ENCODE measurements around the gene GALNT14. TPM values are rescaled to one million over a fixed set of nuclear protein-coding genes. Genes with fewer than 3 reads are reported as not detected.

GALNT14 gene
- total and polyA plus RNA-seq, 4 donors, result 0.85 to 2.8 (median 2.4) TPM

DNA sequence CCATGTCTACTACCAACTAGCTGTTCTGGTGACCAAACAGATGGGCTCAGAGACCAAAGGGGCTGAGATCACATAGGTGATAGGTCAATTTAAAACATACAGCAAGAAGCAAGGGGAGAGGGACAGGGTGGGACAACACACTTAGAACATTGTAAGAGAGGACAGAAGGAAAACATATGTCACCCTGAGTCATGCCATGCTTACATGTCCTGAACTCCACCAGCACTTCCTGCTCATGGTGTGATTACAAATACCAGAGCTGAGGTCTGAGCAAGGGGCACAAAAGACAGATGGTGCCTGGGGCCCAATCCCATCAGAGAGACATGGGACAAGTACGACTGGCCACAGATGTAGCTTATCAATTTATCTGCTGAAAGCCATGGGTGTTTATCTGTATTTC, 28.7 kb upstream of the GALNT14 start:
- 82 to 83% methylated on average over 1 of the region's 1 CpG for WGBS, 2 donors
- no peaks in the 10 kb centered on the region for H3K4me1 ChIP-seq (ENCODE audit: control insufficient read depth in 5 of 5, insufficient read depth in 5 of 5, low read length in 5 of 5)
- no peak overlapping the region for H3K9ac ChIP-seq (ENCODE audit: insufficient read depth in 1 of 2, low read length in 2 of 2)
- TF ChIP-seq, protein P1, sequence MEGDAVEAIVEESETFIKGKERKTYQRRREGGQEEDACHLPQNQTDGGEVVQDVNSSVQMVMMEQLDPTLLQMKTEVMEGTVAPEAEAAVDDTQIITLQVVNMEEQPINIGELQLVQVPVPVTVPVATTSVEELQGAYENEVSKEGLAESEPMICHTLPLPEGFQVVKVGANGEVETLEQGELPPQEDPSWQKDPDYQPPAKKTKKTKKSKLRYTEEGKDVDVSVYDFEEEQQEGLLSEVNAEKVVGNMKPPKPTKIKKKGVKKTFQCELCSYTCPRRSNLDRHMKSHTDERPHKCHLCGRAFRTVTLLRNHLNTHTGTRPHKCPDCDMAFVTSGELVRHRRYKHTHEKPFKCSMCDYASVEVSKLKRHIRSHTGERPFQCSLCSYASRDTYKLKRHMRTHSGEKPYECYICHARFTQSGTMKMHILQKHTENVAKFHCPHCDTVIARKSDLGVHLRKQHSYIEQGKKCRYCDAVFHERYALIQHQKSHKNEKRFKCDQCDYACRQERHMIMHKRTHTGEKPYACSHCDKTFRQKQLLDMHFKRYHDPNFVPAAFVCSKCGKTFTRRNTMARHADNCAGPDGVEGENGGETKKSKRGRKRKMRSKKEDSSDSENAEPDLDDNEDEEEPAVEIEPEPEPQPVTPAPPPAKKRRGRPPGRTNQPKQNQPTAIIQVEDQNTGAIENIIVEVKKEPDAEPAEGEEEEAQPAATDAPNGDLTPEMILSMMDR (IDR thresholded peaks at IDR 0.05; ENCODE audit: control extremely low read depth, extremely low read depth), result no peak
- H3K4me3 ChIP-seq, result no peak overlapping the region
- H3K9me3 ChIP-seq (ENCODE audit: control insufficient read depth in 4 of 4, insufficient read depth in 3 of 4, low read length in 3 of 4), result no peaks in the 10 kb centered on the region
- no peaks in the 10 kb centered on the region for H3K36me3 ChIP-seq (ENCODE audit: control insufficient read depth in 4 of 4, insufficient read depth in 4 of 4, low read length in 4 of 4)
- ATAC-seq (ENCODE audit: insufficient read depth, low FRiP score) (no peak), DNase-seq (no peak)
- H3K27ac ChIP-seq (ENCODE audit: low read depth in 1 of 2, low read length in 1 of 2), result no peak overlapping the region
- peaks cover 0 to 9% (median 6%) of the 10 kb centered on the region in 3 donors for H3K27me3 ChIP-seq (ENCODE audit: control insufficient read depth in 3 of 3, insufficient read depth in 3 of 3, low read length in 2 of 3)

DNA sequence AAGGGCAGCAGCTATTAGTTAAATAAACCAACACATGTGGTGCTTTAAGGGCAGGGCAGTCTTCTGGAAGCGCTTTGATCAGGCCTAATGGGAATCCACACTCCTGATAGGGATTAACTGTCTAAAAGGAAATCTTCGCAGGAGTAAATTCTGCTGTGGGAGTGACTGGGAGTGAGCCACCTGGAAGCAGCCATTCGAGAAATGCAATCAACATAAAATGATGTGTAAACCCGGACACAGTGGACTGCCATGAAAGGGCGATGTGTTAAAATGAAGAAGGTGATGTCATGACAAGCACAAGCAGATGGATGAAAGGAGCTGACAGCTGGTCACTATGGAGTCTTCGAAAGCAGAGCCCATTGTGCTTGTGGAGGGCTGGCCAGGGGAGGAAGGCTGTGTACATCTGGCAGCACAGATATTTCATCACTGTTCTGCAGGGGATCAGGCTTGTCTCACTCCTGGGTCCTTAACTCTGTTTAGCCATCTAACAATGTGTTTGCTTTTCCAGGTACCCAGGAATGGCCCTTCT, 24.8 kb upstream of the GALNT14 start:
- DNase-seq (no peak), ATAC-seq (ENCODE audit: insufficient read depth, low FRiP score) (no peak)
- TF ChIP-seq, protein P1 (IDR thresholded peaks at IDR 0.05; ENCODE audit: control extremely low read depth, extremely low read depth), result no peak
- Histone ChIP-seq H3K9ac (ENCODE audit: insufficient read depth in 1 of 2, low read length in 2 of 2) (no peak overlapping the region), H3K27me3 (ENCODE audit: control insufficient read depth in 3 of 3, insufficient read depth in 3 of 3, low read length in 2 of 3) (peaks cover 4 to 29% (median 12%) of the 10 kb centered on the region in 3 donors), H3K36me3 (ENCODE audit: control insufficient read depth in 4 of 4, insufficient read depth in 4 of 4, low read length in 4 of 4) (no peaks in the 10 kb centered on the region), H3K27ac (ENCODE audit: low read depth in 1 of 2, low read length in 1 of 2) (no peak overlapping the region), H3K4me3 (no peak overlapping the region), H3K9me3 (ENCODE audit: control insufficient read depth in 4 of 4, insufficient read depth in 3 of 4, low read length in 3 of 4) (no peaks in the 10 kb centered on the region), H3K4me1 (ENCODE audit: control insufficient read depth in 5 of 5, insufficient read depth in 5 of 5, low read length in 5 of 5) (no peaks in the 10 kb centered on the region)
- 70 to 85% methylated on average over 6 of the region's 6 CpGs for WGBS, 2 donors

DNA sequence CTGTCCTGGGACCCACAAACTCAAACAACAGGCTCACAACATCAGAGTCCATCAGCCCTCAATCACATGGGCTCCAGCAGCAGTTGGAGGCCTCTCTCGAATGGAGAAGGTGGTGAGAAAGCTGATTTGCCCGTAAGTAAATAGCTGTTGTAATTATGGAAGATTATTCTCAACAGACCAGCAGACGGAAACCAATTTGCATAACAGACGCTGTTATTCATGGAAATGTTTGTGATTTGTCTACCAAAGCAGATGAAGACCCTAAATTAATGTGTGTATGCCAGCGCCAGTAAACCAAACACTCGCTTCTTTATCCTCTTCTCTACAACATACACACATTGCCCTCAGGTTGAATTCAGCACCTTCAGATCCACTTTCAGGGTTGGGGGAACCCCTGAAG, 23.4 kb upstream of the GALNT14 start:
- WGBS, 2 donors, result 92 to 94% methylated on average over 6 of the region's 6 CpGs
- Histone ChIP-seq H3K4me3 (no peak overlapping the region), H3K9me3 (ENCODE audit: control insufficient read depth in 4 of 4, insufficient read depth in 3 of 4, low read length in 3 of 4) (no peaks in the 10 kb centered on the region), H3K27ac (ENCODE audit: low read depth in 1 of 2, low read length in 1 of 2) (no peak overlapping the region), H3K36me3 (ENCODE audit: control insufficient read depth in 4 of 4, insufficient read depth in 4 of 4, low read length in 4 of 4) (no peaks in the 10 kb centered on the region), H3K27me3 (ENCODE audit: control insufficient read depth in 3 of 3, insufficient read depth in 3 of 3, low read length in 2 of 3) (peaks cover 4 to 29% (median 12%) of the 10 kb centered on the region in 3 donors), H3K9ac (ENCODE audit: insufficient read depth in 1 of 2, low read length in 2 of 2) (no peak overlapping the region), H3K4me1 (ENCODE audit: control insufficient read depth in 5 of 5, insufficient read depth in 5 of 5, low read length in 5 of 5) (no peaks in the 10 kb centered on the region)
- TF ChIP-seq, protein P1 (IDR thresholded peaks at IDR 0.05; ENCODE audit: control extremely low read depth, extremely low read depth), result no peak
- ATAC-seq (ENCODE audit: insufficient read depth, low FRiP score), result no peak
- no peak for DNase-seq

GRCh38 chr2:31151501-31151900, 13.3 kb upstream of the GALNT14 start:
- H3K27ac ChIP-seq (ENCODE audit: low read depth in 1 of 2, low read length in 1 of 2), result no peak overlapping the region
- no peak for ATAC-seq (ENCODE audit: insufficient read depth, low FRiP score)
- no peaks in the 10 kb centered on the region for H3K36me3 ChIP-seq (ENCODE audit: control insufficient read depth in 4 of 4, insufficient read depth in 4 of 4, low read length in 4 of 4)
- DNase-seq, result no peak
- H3K27me3 ChIP-seq (ENCODE audit: control insufficient read depth in 3 of 3, insufficient read depth in 3 of 3, low read length in 2 of 3), result peaks cover 0 to 4% (median 0%) of the 10 kb centered on the region in 3 donors
- H3K9me3 ChIP-seq (ENCODE audit: control insufficient read depth in 4 of 4, insufficient read depth in 3 of 4, low read length in 3 of 4), result no peaks in the 10 kb centered on the region
- H3K4me3 ChIP-seq, result no peak overlapping the region
- H3K4me1 ChIP-seq (ENCODE audit: control insufficient read depth in 5 of 5, insufficient read depth in 5 of 5, low read length in 5 of 5), result no peaks in the 10 kb centered on the region
- TF ChIP-seq, protein P1 (IDR thresholded peaks at IDR 0.05; ENCODE audit: control extremely low read depth, extremely low read depth), result no peak
- no peak overlapping the region for H3K9ac ChIP-seq (ENCODE audit: insufficient read depth in 1 of 2, low read length in 2 of 2)
- WGBS, 2 donors, result 87 to 88% methylated on average over 6 of the region's 6 CpGs
